Astrocyte (in vitro differentiated cells and primary cell): ENCODE measurements around the gene TARS3. TPM values are rescaled to one million over a fixed set of nuclear protein-coding genes. Genes with fewer than 3 reads are reported as not detected.

ENCODE experiments used
- DNase-seq: peaks from one replicate; pipeline ENCODE4 v3.0.0-alpha.2; 2010; ENCODE audit warnings: low read depth
- FAIRE-seq: peaks from 2 replicates; lab custom pipeline; 2011; peaks lifted over from hg19 to GRCh38; lab: Jason Lieb, UNC
- H2AFZ ChIP-seq: 2 replicates; pipeline ENCODE4 v1.6.0; 2012; ENCODE audit warnings: low read depth, low read length, inconsistent platforms
- H3K27ac ChIP-seq: 2 replicates; pipeline ENCODE4 v1.5.1; 2011; ENCODE audit warnings: low read depth, low read length, inconsistent platforms
- H3K27me3 ChIP-seq: 2 replicates; pipeline ENCODE4 v1.6.0; 2011; ENCODE audit warnings: low read length, inconsistent platforms; ENCODE audit not compliant: insufficient read depth
- H3K36me3 ChIP-seq: 2 replicates; pipeline ENCODE4 v1.5.1; 2011; ENCODE audit warnings: low read length, inconsistent platforms; ENCODE audit not compliant: insufficient read depth
- H3K4me1 ChIP-seq: 2 replicates; pipeline ENCODE4 v1.5.1; 2011; ENCODE audit warnings: low read length, inconsistent platforms; ENCODE audit not compliant: insufficient read depth
- H3K4me2 ChIP-seq: 2 replicates; pipeline ENCODE4 v1.6.0; 2012; ENCODE audit warnings: low read length, inconsistent platforms
- H3K4me3 ChIP-seq: 2 replicates; pipeline ENCODE4 v1.5.1; 2011; ENCODE audit warnings: low read depth, mild to moderate bottlenecking, low read length, inconsistent platforms; ENCODE audit not compliant: insufficient read depth
- H3K79me2 ChIP-seq: 2 replicates; pipeline ENCODE4 v1.6.0; 2012; ENCODE audit warnings: mild to moderate bottlenecking, low read length, inconsistent platforms; ENCODE audit not compliant: insufficient read depth
- H3K9ac ChIP-seq: 2 replicates; pipeline ENCODE4 v1.6.0; 2012; ENCODE audit warnings: mild to moderate bottlenecking, low read length, inconsistent platforms
- H3K9me3 ChIP-seq: 2 replicates; pipeline ENCODE4 v1.5.1; 2012; ENCODE audit warnings: low read depth, mild to moderate bottlenecking, low read length, inconsistent platforms; ENCODE audit not compliant: insufficient read depth
- H4K20me1 ChIP-seq: 2 replicates; pipeline ENCODE4 v1.6.0; 2012; ENCODE audit warnings: low read length, inconsistent platforms; ENCODE audit not compliant: insufficient read depth
- H3K27ac Mint-ChIP-seq: one replicate; pipeline ENCODE4 v1.8.0; 2021; ENCODE audit warnings: mild to moderate bottlenecking, mixed read lengths; ENCODE audit not compliant: unreplicated experiment
- H3K27me3 Mint-ChIP-seq: one replicate; pipeline ENCODE4 v1.8.0; 2021; ENCODE audit warnings: low read depth, mixed read lengths; ENCODE audit not compliant: unreplicated experiment
- H3K36me3 Mint-ChIP-seq: one replicate; pipeline ENCODE4 v1.8.0; 2021; ENCODE audit warnings: low read depth, mixed read lengths; ENCODE audit not compliant: unreplicated experiment
- H3K4me1 Mint-ChIP-seq: one replicate; pipeline ENCODE4 v1.8.0; 2021; ENCODE audit warnings: low read depth, mixed read lengths; ENCODE audit not compliant: unreplicated experiment
- H3K4me3 Mint-ChIP-seq: one replicate; pipeline ENCODE4 v1.8.0; 2021; ENCODE audit warnings: mild to moderate bottlenecking, moderate library complexity, mixed read lengths; ENCODE audit not compliant: unreplicated experiment
- H3K9me3 Mint-ChIP-seq: one replicate; pipeline ENCODE4 v1.8.0; 2021; ENCODE audit warnings: mild to moderate bottlenecking, mixed read lengths; ENCODE audit not compliant: unreplicated experiment
- EZH2 ChIP-seq: IDR thresholded peaks from 2 replicates; pipeline ENCODE4 v1.6.1; 2012; ENCODE audit warnings: mild to moderate bottlenecking, low read length, inconsistent platforms; ENCODE audit not compliant: insufficient read depth
- total RNA-seq: library from RNA; stranded (reverse); gene quantifications from 2 replicates; pipeline ENCODE4 v1.2.1, GENCODE V29; 2021
- TF ChIP-seq, protein P1 (sequence below): IDR thresholded peaks from 2 replicates; pipeline ENCODE4 v1.5.1; 2011; ENCODE audit warnings: low read depth, mild to moderate bottlenecking, inconsistent platforms, low read length, moderate library complexity; ENCODE audit not compliant: insufficient read depth

Gene TARS3
- total RNA-seq, 1 donor from 2014 or later: 15.7 TPM

DNA sequence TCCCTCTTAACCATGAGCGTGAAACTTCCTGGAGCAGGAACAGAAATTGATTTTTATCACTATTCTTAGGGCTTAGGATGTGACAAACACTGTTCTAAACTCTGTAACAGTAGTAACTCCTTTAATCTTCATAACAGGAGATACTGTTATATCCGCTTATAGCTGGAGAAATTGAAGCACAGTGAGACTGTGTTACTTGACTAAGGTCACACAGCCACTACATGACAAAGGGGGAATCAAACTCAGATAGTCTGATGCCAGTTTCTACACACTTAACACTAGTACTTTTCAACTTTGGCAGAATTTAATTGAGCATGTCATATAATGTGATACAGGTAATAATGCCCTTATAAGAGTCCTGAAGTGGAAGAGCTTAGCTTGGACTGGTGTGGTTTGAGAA is 800 bp upstream of the TARS3 start:
- Histone ChIP-seq H3K4me2 (no peak overlapping the region), H3K4me1 (peaks cover 7% of the 10 kb centered on the region), H3K79me2 (no peaks in the 10 kb centered on the region), H3K9ac (no peak overlapping the region), H3K27ac (no peak overlapping the region), H3K9me3 (no peaks in the 10 kb centered on the region), H4K20me1 (peaks cover 11% of the 10 kb centered on the region), H3K4me3 (no peak overlapping the region), H2AFZ (peak overlapping the region; percentile 57), H3K36me3 (peaks cover 8% of the 10 kb centered on the region), H3K27me3 (no peaks in the 10 kb centered on the region)
- no peak overlapping the region for H3K27ac Mint-ChIP-seq
- no peak for DNase-seq
- H3K36me3 Mint-ChIP-seq: peaks cover 7% of the 10 kb centered on the region
- H3K27me3 Mint-ChIP-seq: no peaks in the 10 kb centered on the region
- H3K4me3 Mint-ChIP-seq: peak overlapping the region; percentile 58
- no peaks in the 10 kb centered on the region for H3K4me1 Mint-ChIP-seq
- FAIRE-seq: no peak
- no peak for TF ChIP-seq EZH2
- TF ChIP-seq, protein P1, sequence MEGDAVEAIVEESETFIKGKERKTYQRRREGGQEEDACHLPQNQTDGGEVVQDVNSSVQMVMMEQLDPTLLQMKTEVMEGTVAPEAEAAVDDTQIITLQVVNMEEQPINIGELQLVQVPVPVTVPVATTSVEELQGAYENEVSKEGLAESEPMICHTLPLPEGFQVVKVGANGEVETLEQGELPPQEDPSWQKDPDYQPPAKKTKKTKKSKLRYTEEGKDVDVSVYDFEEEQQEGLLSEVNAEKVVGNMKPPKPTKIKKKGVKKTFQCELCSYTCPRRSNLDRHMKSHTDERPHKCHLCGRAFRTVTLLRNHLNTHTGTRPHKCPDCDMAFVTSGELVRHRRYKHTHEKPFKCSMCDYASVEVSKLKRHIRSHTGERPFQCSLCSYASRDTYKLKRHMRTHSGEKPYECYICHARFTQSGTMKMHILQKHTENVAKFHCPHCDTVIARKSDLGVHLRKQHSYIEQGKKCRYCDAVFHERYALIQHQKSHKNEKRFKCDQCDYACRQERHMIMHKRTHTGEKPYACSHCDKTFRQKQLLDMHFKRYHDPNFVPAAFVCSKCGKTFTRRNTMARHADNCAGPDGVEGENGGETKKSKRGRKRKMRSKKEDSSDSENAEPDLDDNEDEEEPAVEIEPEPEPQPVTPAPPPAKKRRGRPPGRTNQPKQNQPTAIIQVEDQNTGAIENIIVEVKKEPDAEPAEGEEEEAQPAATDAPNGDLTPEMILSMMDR: no peak
- H3K9me3 Mint-ChIP-seq: no peaks in the 10 kb centered on the region

DNA sequence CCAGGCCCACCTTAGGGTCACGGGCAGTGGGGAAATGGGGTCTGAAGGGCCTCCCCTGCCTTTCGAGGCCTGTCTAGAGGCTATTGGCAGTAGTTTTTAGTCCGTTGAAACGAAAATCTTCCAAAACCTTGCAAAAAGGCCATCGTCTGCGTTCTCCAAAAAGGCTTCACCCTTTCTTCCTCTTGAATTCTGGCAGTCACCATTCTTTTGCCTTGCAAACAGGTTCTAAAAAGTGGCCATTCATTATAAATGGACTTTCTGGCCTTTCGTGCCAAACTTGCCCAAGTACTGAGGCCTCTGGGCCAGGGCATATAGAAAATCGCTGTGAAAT is 367 bp upstream of the TARS3 start:
- Histone ChIP-seq H3K4me2 (peak overlapping the region; percentile 59), H3K4me1 (peaks cover 7% of the 10 kb centered on the region), H3K9me3 (no peaks in the 10 kb centered on the region), H4K20me1 (peaks cover 11% of the 10 kb centered on the region), H2AFZ (peak overlapping the region; percentile 57), H3K9ac (no peak overlapping the region), H3K79me2 (no peaks in the 10 kb centered on the region), H3K27me3 (no peaks in the 10 kb centered on the region), H3K4me3 (no peak overlapping the region), H3K36me3 (peaks cover 8% of the 10 kb centered on the region), H3K27ac (no peak overlapping the region)
- Mint-ChIP-seq H3K27me3 (no peaks in the 10 kb centered on the region), H3K4me3 (peak overlapping the region; percentile 58), H3K27ac (peak overlapping the region; percentile 7), H3K36me3 (peaks cover 10% of the 10 kb centered on the region), H3K4me1 (no peaks in the 10 kb centered on the region), H3K9me3 (no peaks in the 10 kb centered on the region)
- DNase-seq (no peak), FAIRE-seq (no peak)
- no peak for TF ChIP-seq EZH2
- TF ChIP-seq, protein P1: no peak

DNA sequence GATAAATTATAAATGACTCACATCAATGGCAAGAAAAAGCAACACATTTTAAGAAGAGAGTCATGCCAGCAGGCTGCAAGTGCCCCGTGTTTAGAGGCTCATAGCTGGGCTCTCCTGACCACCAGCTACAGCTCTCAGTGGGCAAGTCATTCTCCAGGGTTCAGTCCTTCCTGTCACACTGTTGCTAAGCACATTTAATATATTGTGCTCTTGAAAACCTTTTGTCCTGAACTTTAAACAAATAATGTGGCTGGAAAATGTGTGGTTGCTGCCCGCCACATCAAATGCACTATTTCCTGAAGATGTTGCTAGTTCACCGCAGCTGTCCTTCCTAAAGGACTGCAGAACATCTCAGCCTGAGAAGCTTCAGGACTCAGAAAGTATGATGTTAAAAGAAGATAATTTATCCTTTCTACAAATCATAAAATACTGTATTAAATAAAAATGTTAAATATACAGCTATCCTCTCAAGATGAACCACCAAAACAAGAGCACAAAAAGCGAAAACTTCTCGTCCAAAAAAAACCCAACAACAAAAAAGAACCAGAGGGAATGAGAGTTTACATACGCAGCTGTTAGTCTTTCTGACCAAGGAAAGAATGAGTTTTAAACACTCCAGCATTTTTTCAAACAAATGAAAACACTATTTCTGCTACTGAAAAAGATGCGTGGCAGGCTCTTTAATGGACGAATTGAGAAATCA is 951 bp downstream of the TARS3 start:
- Mint-ChIP-seq H3K9me3 (no peaks in the 10 kb centered on the region), H3K27ac (peak overlapping the region; percentile 62), H3K27me3 (no peaks in the 10 kb centered on the region), H3K4me1 (no peaks in the 10 kb centered on the region), H3K36me3 (peaks cover 17% of the 10 kb centered on the region), H3K4me3 (peak overlapping the region; percentile 88)
- peaks cover 11% of the 10 kb centered on the region for H4K20me1 ChIP-seq
- peaks cover 7% of the 10 kb centered on the region for H3K4me1 ChIP-seq
- no peaks in the 10 kb centered on the region for H3K9me3 ChIP-seq
- peak overlapping the region; percentile 96 for H3K4me2 ChIP-seq
- DNase-seq (peak; percentile 23), FAIRE-seq (no peak)
- no peaks in the 10 kb centered on the region for H3K79me2 ChIP-seq
- H3K4me3 ChIP-seq: peak overlapping the region; percentile 83
- no peaks in the 10 kb centered on the region for H3K27me3 ChIP-seq
- H2AFZ ChIP-seq: peak overlapping the region; percentile 93
- peaks cover 13% of the 10 kb centered on the region for H3K36me3 ChIP-seq
- H3K9ac ChIP-seq: peak overlapping the region; percentile 89
- peak overlapping the region; percentile 64 for H3K27ac ChIP-seq
- TF ChIP-seq, protein P1: no peak
- no peak for TF ChIP-seq EZH2
